GM12872 (cell line): ENCODE measurements around the gene AREG.

Source experiments
- CTCF ChIP-seq: IDR thresholded peaks from 3 replicates; pipeline ENCODE4 v1.5.1; 2011; ENCODE audit warnings: low read depth, mild to moderate bottlenecking, low read length, moderate library complexity; ENCODE audit not compliant: insufficient read depth

The AREG gene

GRCh38 chr4:74423104-74423503, 21.8 kb upstream of the AREG start:
- TF ChIP-seq CTCF, result no peak

- TF ChIP-seq CTCF, result no peak
Observed at GRCh38 chr4:74424111-74424510, 20.8 kb upstream of the AREG start.

GRCh38 chr4:74426101-74426500, 18.8 kb upstream of the AREG start:
- no peak for TF ChIP-seq CTCF

GRCh38 chr4:74428276-74428675, 16.7 kb upstream of the AREG start:
- no peak for TF ChIP-seq CTCF

GRCh38 chr4:74431113-74431826, 13.7 kb upstream of the AREG start:
- TF ChIP-seq CTCF, result no peak

- no peak for TF ChIP-seq CTCF
Observed at GRCh38 chr4:74433043-74433442, 11.9 kb upstream of the AREG start.

GRCh38 chr4:74433541-74434172, 11.3 kb upstream of the AREG start:
- TF ChIP-seq CTCF, result no peak
